ENCODE data around the gene RPL38. TPM values are rescaled to one million over a fixed set of nuclear protein-coding genes. Genes with fewer than 3 reads are reported as not detected.

RPL38 gene
- total and polyA plus RNA-seq, 4 donors: 597 to 2,568 (median 993) TPM

GRCh38 chr17:74244548-74244947 lies 41.1 kb downstream of the RPL38 start:
- DNase-seq: no peak
- 81 to 87% methylated on average over 6 of the region's 6 CpGs for WGBS, 2 donors
- H3K9me3 ChIP-seq (ENCODE audit: control insufficient read depth, low read length): no peaks in the 10 kb centered on the region
- H3K4me3 ChIP-seq (ENCODE audit: low read length in 2 of 2): no peak overlapping the region
- ATAC-seq (ENCODE audit: low FRiP score): no peak
- no peaks in the 10 kb centered on the region for H3K4me1 ChIP-seq (ENCODE audit: control insufficient read depth in 1 of 2, insufficient read depth in 2 of 2, low read length in 2 of 2)
- intact Hi-C loops (cut with DNase I): no loop called here
- H3K36me3 ChIP-seq (ENCODE audit: control insufficient read depth in 1 of 2, insufficient read depth in 2 of 2, low read length in 1 of 2): no peaks in the 10 kb centered on the region
- H3K27me3 ChIP-seq (ENCODE audit: control insufficient read depth in 1 of 2, insufficient read depth in 2 of 2, low read length in 1 of 2): no peaks in the 10 kb centered on the region
- H3K27ac ChIP-seq (ENCODE audit: low read depth in 1 of 2, low read length in 2 of 2): no peak overlapping the region

GRCh38 chr17:74245145-74245831 lies 41.8 kb downstream of the RPL38 start:
- ATAC-seq (ENCODE audit: low FRiP score): no peak

GRCh38 chr17:74245871-74246270 lies 42.4 kb downstream of the RPL38 start:
- no peaks in the 10 kb centered on the region for H3K27me3 ChIP-seq (ENCODE audit: control insufficient read depth in 1 of 2, insufficient read depth in 2 of 2, low read length in 1 of 2)
- no peaks in the 10 kb centered on the region for H3K4me1 ChIP-seq (ENCODE audit: control insufficient read depth in 1 of 2, insufficient read depth in 2 of 2, low read length in 2 of 2)
- WGBS, 2 donors: 85 to 88% methylated on average over 5 of the region's 5 CpGs
- ATAC-seq (ENCODE audit: low FRiP score) (no peak), DNase-seq (peak in 1 of 2 donors; percentile 68)
- H3K36me3 ChIP-seq (ENCODE audit: control insufficient read depth in 1 of 2, insufficient read depth in 2 of 2, low read length in 1 of 2): no peaks in the 10 kb centered on the region
- no peak overlapping the region for H3K4me3 ChIP-seq (ENCODE audit: low read length in 2 of 2)
- H3K27ac ChIP-seq (ENCODE audit: low read depth in 1 of 2, low read length in 2 of 2): no peak overlapping the region
- H3K9me3 ChIP-seq (ENCODE audit: control insufficient read depth, low read length): no peaks in the 10 kb centered on the region
- intact Hi-C loops (cut with DNase I): no loop called here

More at GRCh38 chr17:74245145-74245831, 41.8 kb downstream of the RPL38 start:
- Histone ChIP-seq H3K36me3 (ENCODE audit: control insufficient read depth in 1 of 2, insufficient read depth in 2 of 2, low read length in 1 of 2) (no peaks in the 10 kb centered on the region), H3K4me1 (ENCODE audit: control insufficient read depth in 1 of 2, insufficient read depth in 2 of 2, low read length in 2 of 2) (no peaks in the 10 kb centered on the region), H3K27ac (ENCODE audit: low read depth in 1 of 2, low read length in 2 of 2) (no peak overlapping the region), H3K9me3 (ENCODE audit: control insufficient read depth, low read length) (no peaks in the 10 kb centered on the region), H3K4me3 (ENCODE audit: low read length in 2 of 2) (no peak overlapping the region), H3K27me3 (ENCODE audit: control insufficient read depth in 1 of 2, insufficient read depth in 2 of 2, low read length in 1 of 2) (no peaks in the 10 kb centered on the region)
- WGBS, 2 donors: 68 to 74% methylated on average over 18 to 21 of the region's 21 CpGs
- intact Hi-C loops (cut with DNase I): no loop called here
- no peak for DNase-seq

- Histone ChIP-seq H3K4me3 (ENCODE audit: low read length in 2 of 2) (no peak overlapping the region), H3K36me3 (ENCODE audit: control insufficient read depth in 1 of 2, insufficient read depth in 2 of 2, low read length in 1 of 2) (no peaks in the 10 kb centered on the region), H3K27ac (ENCODE audit: low read depth in 1 of 2, low read length in 2 of 2) (no peak overlapping the region), H3K9me3 (ENCODE audit: control insufficient read depth, low read length) (no peaks in the 10 kb centered on the region), H3K4me1 (ENCODE audit: control insufficient read depth in 1 of 2, insufficient read depth in 2 of 2, low read length in 2 of 2) (no peaks in the 10 kb centered on the region), H3K27me3 (ENCODE audit: control insufficient read depth in 1 of 2, insufficient read depth in 2 of 2, low read length in 1 of 2) (no peaks in the 10 kb centered on the region)
- ATAC-seq (ENCODE audit: low FRiP score) (no peak), DNase-seq (no peak)
- 83 to 87% methylated on average over 13 to 17 of the region's 17 CpGs for WGBS, 2 donors
- intact Hi-C loops (cut with DNase I): no loop called here
These were observed 46.3 kb downstream of the RPL38 start for GRCh38 chr17:74249590-74250270.

GRCh38 chr17:74250324-74250995 lies 47.0 kb downstream of the RPL38 start:
- ATAC-seq (ENCODE audit: low FRiP score): no peak
- H3K4me3 ChIP-seq (ENCODE audit: low read length in 2 of 2): no peak overlapping the region

GRCh38 chr17:74251051-74251450 lies 47.6 kb downstream of the RPL38 start:
- no peaks in the 10 kb centered on the region for H3K27me3 ChIP-seq (ENCODE audit: control insufficient read depth in 1 of 2, insufficient read depth in 2 of 2, low read length in 1 of 2)
- H3K27ac ChIP-seq (ENCODE audit: low read depth in 1 of 2, low read length in 2 of 2): no peak overlapping the region
- WGBS, 2 donors: 81 to 93% methylated on average over 8 of the region's 8 CpGs
- no peaks in the 10 kb centered on the region for H3K36me3 ChIP-seq (ENCODE audit: control insufficient read depth in 1 of 2, insufficient read depth in 2 of 2, low read length in 1 of 2)
- DNase-seq (no peak), ATAC-seq (ENCODE audit: low FRiP score) (no peak)
- no peak overlapping the region for H3K4me3 ChIP-seq (ENCODE audit: low read length in 2 of 2)
- no peaks in the 10 kb centered on the region for H3K9me3 ChIP-seq (ENCODE audit: control insufficient read depth, low read length)
- intact Hi-C loops (cut with DNase I): no loop called here
- H3K4me1 ChIP-seq (ENCODE audit: control insufficient read depth in 1 of 2, insufficient read depth in 2 of 2, low read length in 2 of 2): no peaks in the 10 kb centered on the region

More at GRCh38 chr17:74250324-74250995, 47.0 kb downstream of the RPL38 start:
- H3K36me3 ChIP-seq (ENCODE audit: control insufficient read depth in 1 of 2, insufficient read depth in 2 of 2, low read length in 1 of 2): no peaks in the 10 kb centered on the region
- no peaks in the 10 kb centered on the region for H3K4me1 ChIP-seq (ENCODE audit: control insufficient read depth in 1 of 2, insufficient read depth in 2 of 2, low read length in 2 of 2)
- no peaks in the 10 kb centered on the region for H3K9me3 ChIP-seq (ENCODE audit: control insufficient read depth, low read length)
- intact Hi-C loops (cut with DNase I): no loop called here
- no peak for DNase-seq
- no peak overlapping the region for H3K27ac ChIP-seq (ENCODE audit: low read depth in 1 of 2, low read length in 2 of 2)
- WGBS, 2 donors: 64 to 85% methylated on average over 12 of the region's 12 CpGs
- no peaks in the 10 kb centered on the region for H3K27me3 ChIP-seq (ENCODE audit: control insufficient read depth in 1 of 2, insufficient read depth in 2 of 2, low read length in 1 of 2)

- WGBS, 2 donors: 90 to 93% methylated on average over 6 of the region's 6 CpGs
- intact Hi-C loops (cut with DNase I): no loop called here
- no peak for DNase-seq
- no peak for ATAC-seq (ENCODE audit: low FRiP score)
- H3K27me3 ChIP-seq (ENCODE audit: control insufficient read depth in 1 of 2, insufficient read depth in 2 of 2, low read length in 1 of 2): no peaks in the 10 kb centered on the region
- no peaks in the 10 kb centered on the region for H3K4me1 ChIP-seq (ENCODE audit: control insufficient read depth in 1 of 2, insufficient read depth in 2 of 2, low read length in 2 of 2)
- H3K27ac ChIP-seq (ENCODE audit: low read depth in 1 of 2, low read length in 2 of 2): no peak overlapping the region
- H3K4me3 ChIP-seq (ENCODE audit: low read length in 2 of 2): no peak overlapping the region
- no peaks in the 10 kb centered on the region for H3K9me3 ChIP-seq (ENCODE audit: control insufficient read depth, low read length)
- H3K36me3 ChIP-seq (ENCODE audit: control insufficient read depth in 1 of 2, insufficient read depth in 2 of 2, low read length in 1 of 2): no peaks in the 10 kb centered on the region
These were observed 48.1 kb downstream of the RPL38 start for GRCh38 chr17:74251569-74251968.

- Histone ChIP-seq H3K4me1 (ENCODE audit: control insufficient read depth in 1 of 2, insufficient read depth in 2 of 2, low read length in 2 of 2) (no peaks in the 10 kb centered on the region), H3K36me3 (ENCODE audit: control insufficient read depth in 1 of 2, insufficient read depth in 2 of 2, low read length in 1 of 2) (no peaks in the 10 kb centered on the region), H3K9me3 (ENCODE audit: control insufficient read depth, low read length) (no peaks in the 10 kb centered on the region), H3K27ac (ENCODE audit: low read depth in 1 of 2, low read length in 2 of 2) (no peak overlapping the region), H3K27me3 (ENCODE audit: control insufficient read depth in 1 of 2, insufficient read depth in 2 of 2, low read length in 1 of 2) (no peaks in the 10 kb centered on the region), H3K4me3 (ENCODE audit: low read length in 2 of 2) (no peak overlapping the region)
- ATAC-seq (ENCODE audit: low FRiP score): no peak
- no peak for DNase-seq
- intact Hi-C loops (cut with DNase I): no loop called here
- WGBS, 2 donors: 74 to 82% methylated on average over 8 of the region's 8 CpGs
These were observed 48.7 kb downstream of the RPL38 start for GRCh38 chr17:74252211-74252610.
